HCT116 (cell line): Measurements from ENCODE around the gene LSM14A. TPM values are rescaled to one million over a fixed set of nuclear protein-coding genes. Genes with fewer than 3 reads are reported as not detected.
"Not testable (repeated sequence)": the region's sequence is repeated elsewhere in the genome, so short reads cannot be mapped to it uniquely, and the experiment has no call there.

Source experiments
- ATAC-seq: fragments of 200-7000 bp; cut with Tn5 transposase; 2 replicates; pipeline ENCODE4 v1.9.1; 2020; ENCODE audit warnings: mild to moderate bottlenecking, moderate library complexity
- BruUV-seq: library from RNA; stranded (reverse); fragments of 400-500 nt; replicated peaks from 2 replicates; lab custom pipeline; 2021; lab: Mats Ljungman, UMichigan
- CTCF ChIA-PET: fragments of 300-600 bp; sonication (Branson Sonifier 250); formaldehyde crosslinking; loops from one replicate; lab custom pipeline; 2021; ENCODE audit warnings: antibody characterized with exemption; lab: Charles Lee
- POLR2A ChIA-PET: fragments of 300-600, 350-600 bp; sonication (Branson Sonifier 250); formaldehyde crosslinking; loops from one replicate; lab custom pipeline; 2021; ENCODE audit warnings: antibody characterized with exemption; lab: Charles Lee
- RAD21 ChIA-PET, 2 experiments: fragments of 300-600 bp; sonication (Branson Sonifier 250); formaldehyde crosslinking; loops; one replicate each; lab custom pipeline; 2023; ENCODE audit warnings: low total read pairs in 2 of 2; ENCODE audit not compliant: uncharacterized antibody in 2 of 2, unreplicated experiment in 2 of 2, low non-redundant PET in 1 of 2; lab: Charles Lee
- DNase-seq: peaks from one replicate; pipeline ENCODE4 v3.0.0-alpha.2; 2010; ENCODE audit warnings: low read depth, low spot score
- H2AFZ ChIP-seq: fragments of 200-600 bp; shearing (Covaris generic), sonication (generic); 2 replicates; pipeline ENCODE4 v1.6.1; 2017; ENCODE audit warnings: low read depth, mixed run types, mixed read lengths, antibody characterized with exemption, low read length; ENCODE audit not compliant: poor library complexity, severe bottlenecking
- H3K27ac ChIP-seq: 2 replicates; pipeline ENCODE4 v1.5.1; 2012; ENCODE audit warnings: low read depth, low read length
- H3K27me3 ChIP-seq: fragments of 200-600 bp; sonication (generic); 2 replicates; pipeline ENCODE4 v1.6.1; 2016; ENCODE audit warnings: mixed run types, low read length, mixed read lengths; ENCODE audit not compliant: insufficient read depth
- H3K36me3 ChIP-seq, 2 experiments: fragments of 200-500 bp in 1 of 2; fragments of 200-600 bp in 1 of 2; sonication (Bioruptor generic) in 1 of 2; sonication (generic) in 1 of 2; 2 replicates each; pipeline versions ENCODE4 v1.5.1 to v1.6.1; 2014 to 2016; ENCODE audit warnings: low read length in 2 of 2, inconsistent platforms in 1 of 2, mixed read lengths in 1 of 2, mixed run types in 1 of 2; ENCODE audit not compliant: insufficient read depth in 2 of 2, control insufficient read depth in 1 of 2
- H3K4me1 ChIP-seq, 2 experiments: fragments of 200-600 bp in 1 of 2; sonication (generic) in 1 of 2; 2 replicates each; pipeline versions ENCODE4 v1.5.1 to v1.6.1; 2012 to 2017; ENCODE audit warnings: low read length in 2 of 2, inconsistent platforms in 1 of 2, mild to moderate bottlenecking in 1 of 2, mixed read lengths in 1 of 2, mixed run types in 1 of 2, moderate library complexity in 1 of 2; ENCODE audit not compliant: insufficient read depth in 2 of 2, control insufficient read depth in 1 of 2
- H3K4me2 ChIP-seq: fragments of 200-600 bp; sonication (generic); 2 replicates; pipeline ENCODE4 v1.6.1; 2017; ENCODE audit warnings: mixed run types, low read length, mixed read lengths
- H3K4me3 ChIP-seq, 2 experiments: fragments of 200-600 bp in 1 of 2; sonication (generic) in 1 of 2; replicated peaks in 1 of 2; 2 replicates each; pipeline ENCODE4 v1.5.1; 2011 to 2016; ENCODE audit warnings: low read length in 2 of 2, control low read depth in 1 of 2, low read depth in 1 of 2, mild to moderate bottlenecking in 1 of 2, mixed read lengths in 1 of 2, mixed run types in 1 of 2
- H3K79me2 ChIP-seq: fragments of 200-600 bp; sonication (generic); 2 replicates; pipeline ENCODE4 v1.6.1; 2017; ENCODE audit warnings: mild to moderate bottlenecking, mixed run types, low read length, moderate library complexity, mixed read lengths; ENCODE audit not compliant: insufficient read depth
- H3K9ac ChIP-seq: fragments of 200-600 bp; sonication (generic); 2 replicates; pipeline ENCODE4 v1.6.1; 2016; ENCODE audit warnings: low read length, mixed read lengths
- H3K9me2 ChIP-seq: fragments of 200-600 bp; sonication (generic), shearing (Covaris generic); 2 replicates; pipeline ENCODE4 v1.6.1; 2017; ENCODE audit warnings: mixed run types, mild to moderate bottlenecking, moderate library complexity; ENCODE audit not compliant: insufficient read depth
- H3K9me3 ChIP-seq, 2 experiments: fragments of 200-500 bp in 1 of 2; fragments of 200-600 bp in 1 of 2; sonication (Bioruptor generic) in 1 of 2; sonication (generic) in 1 of 2; 2 replicates each; pipeline ENCODE4 v1.6.1; 2014 to 2017; ENCODE audit warnings: low read length in 2 of 2, mixed read lengths in 2 of 2, inconsistent platforms in 1 of 2, low read depth in 1 of 2, mild to moderate bottlenecking in 1 of 2, mixed run types in 1 of 2, moderate library complexity in 1 of 2; ENCODE audit not compliant: control insufficient read depth in 1 of 2, insufficient read depth in 1 of 2
- H4K20me1 ChIP-seq: fragments of 200-600 bp; sonication (generic), shearing (Covaris generic); 2 replicates; pipeline ENCODE4 v1.6.1; 2017; ENCODE audit warnings: mixed run types, mild to moderate bottlenecking, moderate library complexity; ENCODE audit not compliant: insufficient read depth
- ELF1 ChIP-seq: IDR thresholded peaks from 2 replicates; pipeline ENCODE4 v1.6.1; 2012; ENCODE audit warnings: low read depth, borderline replicate concordance
- EZH2 ChIP-seq: fragments of 200-600 bp; sonication (generic); IDR thresholded peaks from 2 replicates; pipeline ENCODE4 v1.6.1; 2017; ENCODE audit warnings: antibody characterized with exemption, mixed run types
- EZH2phosphoT487 ChIP-seq: fragments of 200-600 bp; IDR thresholded peaks from 2 replicates; pipeline ENCODE4 v1.6.1; 2018; ENCODE audit warnings: antibody characterized with exemption, borderline replicate concordance
- JUND ChIP-seq: IDR thresholded peaks from 2 replicates; pipeline ENCODE4 v1.6.1; 2012
- MAX ChIP-seq: IDR thresholded peaks from 2 replicates; pipeline ENCODE4 v1.6.1; 2012
- RAD21 ChIP-seq: IDR thresholded peaks from 2 replicates; pipeline ENCODE4 v1.6.1; 2012; ENCODE audit warnings: low read depth, mild to moderate bottlenecking
- REST ChIP-seq: IDR thresholded peaks from 2 replicates; pipeline ENCODE4 v1.6.1; 2012; ENCODE audit warnings: low read depth
- SIN3A ChIP-seq: IDR thresholded peaks from 2 replicates; pipeline ENCODE4 v1.6.1; 2012; ENCODE audit warnings: low read depth
- SP1 ChIP-seq: IDR thresholded peaks from 2 replicates; pipeline ENCODE4 v1.6.1; 2012; ENCODE audit warnings: low read depth
- SRF ChIP-seq: IDR thresholded peaks from 2 replicates; pipeline ENCODE4 v1.6.1; 2012; ENCODE audit warnings: low read depth
- TCF7L2 ChIP-seq: IDR thresholded peaks from 2 replicates; pipeline ENCODE4 v1.7.0; 2011; ENCODE audit warnings: borderline replicate concordance, inconsistent platforms; ENCODE audit not compliant: insufficient read depth, insufficient read length; ENCODE audit errors: extremely low read depth
- ZFX ChIP-seq: fragments of 450-650 bp; IDR thresholded peaks from 2 replicates; pipeline ENCODE4 v1.6.1; 2017
- intact Hi-C: fragments of 100-400 bp; cut with micrococcal nuclease; formaldehyde crosslinking; loops from 2 replicates; pipeline ENCODE4 v1.10.0; 2022
- total RNA-seq: library from RNA; stranded (reverse); gene quantifications from one replicate; pipeline ENCODE4 v1.2.1, GENCODE V29; 2021; ENCODE audit not compliant: unreplicated experiment

The LSM14A gene
- total RNA-seq, 1 experiment from 2014 or later: 120 TPM

DNA sequence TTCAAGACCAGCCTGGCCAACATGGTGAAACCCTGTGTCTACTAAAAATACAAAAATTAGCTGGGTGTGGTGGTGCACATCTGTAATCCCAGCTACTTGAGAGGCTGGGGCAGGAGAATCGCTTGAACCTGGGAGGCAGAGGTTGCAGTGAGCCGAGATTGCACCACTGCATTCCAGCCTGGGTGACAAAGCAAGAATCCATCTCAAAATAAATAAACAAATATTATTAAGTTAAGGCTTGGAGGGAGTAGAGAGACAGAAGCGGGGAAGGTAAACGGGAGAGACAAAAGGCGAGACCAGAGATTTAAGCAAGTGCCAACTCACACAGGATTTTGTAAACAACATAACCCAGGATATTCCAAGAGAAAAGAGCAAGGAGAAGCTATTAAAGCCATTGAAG lies 12.8 kb upstream of the LSM14A start:
- H3K27me3 ChIP-seq, H4K20me1 ChIP-seq, H3K9me3 ChIP-seq, ATAC-seq, H3K9ac ChIP-seq, DNase-seq, BruUV-seq, H3K79me2 ChIP-seq, H2AFZ ChIP-seq, H3K4me2 ChIP-seq, RAD21 ChIA-PET, intact Hi-C loops, H3K4me1 ChIP-seq, H3K4me3 ChIP-seq, H3K36me3 ChIP-seq, H3K27ac ChIP-seq, H3K9me2 ChIP-seq: not testable (repeated sequence)
- CTCF ChIA-PET: interaction anchor here (1.3 kb wide), 1 partner anchor 63 kb away, joined by 3 read pairs; no protein-coding TSS in a partner anchor
- POLR2A ChIA-PET: interaction anchor here (1.3 kb wide), 1 partner anchor 12 kb away, joined by 5 read pairs; no protein-coding TSS in a partner anchor

GRCh38 chr19:34161902-34162301 lies 10.4 kb upstream of the LSM14A start:
- H3K36me3 ChIP-seq, H3K27ac ChIP-seq, ATAC-seq, H2AFZ ChIP-seq, H4K20me1 ChIP-seq, H3K9me2 ChIP-seq, H3K9me3 ChIP-seq, POLR2A ChIA-PET, BruUV-seq, H3K4me2 ChIP-seq, H3K4me3 ChIP-seq, CTCF ChIA-PET, H3K4me1 ChIP-seq, H3K9ac ChIP-seq, H3K27me3 ChIP-seq, intact Hi-C loops, H3K79me2 ChIP-seq, DNase-seq, RAD21 ChIA-PET: not testable (repeated sequence)

DNA sequence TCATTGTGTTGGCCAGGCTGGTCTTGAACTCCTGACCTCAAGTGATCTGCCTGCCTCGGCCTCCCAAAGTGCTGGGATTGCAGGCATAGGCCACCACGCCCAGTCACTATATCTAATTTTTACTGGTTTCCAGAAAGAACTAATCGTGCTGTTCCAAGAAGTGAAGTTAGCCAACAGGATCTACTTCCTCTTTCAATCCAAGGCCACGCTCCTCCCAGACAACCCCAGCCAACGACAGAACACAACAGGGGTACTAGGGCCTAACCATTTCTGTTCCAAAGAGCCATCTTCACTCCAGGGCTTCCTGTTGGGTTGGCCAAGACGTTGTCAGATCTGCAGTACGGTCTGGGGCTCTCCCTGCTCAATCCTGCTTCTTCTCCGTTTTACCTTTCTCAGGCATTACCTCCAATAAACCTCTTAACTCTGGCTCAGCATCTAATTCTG lies 7.0 kb upstream of the LSM14A start:
- H3K27ac ChIP-seq: no peak overlapping the region
- no peaks in the 10 kb centered on the region for H3K36me3 ChIP-seq
- H3K9me2 ChIP-seq: no peaks in the 10 kb centered on the region; the same call in 1 of the 2 replicates
- BruUV-seq: no TSS peak
- H3K27me3 ChIP-seq: no peaks in the 10 kb centered on the region
- H3K4me1 ChIP-seq: no peaks in the 10 kb centered on the region
- no peak for ATAC-seq
- CTCF ChIA-PET: no interaction called here
- H3K4me3 ChIP-seq: no peak overlapping the region
- no peak overlapping the region for H3K9ac ChIP-seq
- no peaks in the 10 kb centered on the region for H3K9me3 ChIP-seq
- no peak for DNase-seq
- POLR2A ChIA-PET: no interaction called here
- RAD21 ChIA-PET: no interaction called here
- H3K79me2 ChIP-seq: no peaks in the 10 kb centered on the region
- H2AFZ ChIP-seq: no peak overlapping the region
- intact Hi-C loops: no loop called here
- H3K4me2 ChIP-seq: no peak overlapping the region
- H4K20me1 ChIP-seq: no peaks in the 10 kb centered on the region
- TF ChIP-seq EZH2 (no peak), SRF (no peak), ZFX (no peak), TCF7L2 (no peak), EZH2phosphoT487 (no peak), SIN3A (no peak), SP1 (no peak), MAX (no peak), RAD21 (no peak), JUND (no peak), REST (no peak), ELF1 (no peak)
